Neural progenitor cell (in vitro differentiated cells): Measurements from ENCODE around the gene IL17RA. TPM values are rescaled to one million over a fixed set of nuclear protein-coding genes. Genes with fewer than 3 reads are reported as not detected.

Experiments
- DNase-seq: peaks from one replicate; pipeline ENCODE4 v3.0.0-alpha.2; 2016; ENCODE audit warnings: low spot score
- H2AFZ ChIP-seq: fragments of 200-600 bp; sonication (generic); replicated peaks from 2 replicates; pipeline ENCODE4 v1.6.1; 2016; ENCODE audit warnings: antibody characterized with exemption
- H3F3A ChIP-seq: fragments of 200-600 bp; sonication (generic); 2 replicates; pipeline ENCODE4 v1.6.1; 2016; ENCODE audit warnings: antibody characterized with exemption, low read depth
- H3K27ac ChIP-seq: fragments of 200-600 bp; sonication (generic); 2 replicates; pipeline ENCODE4 v1.5.1; 2016; ENCODE audit warnings: mild to moderate bottlenecking
- H3K27me3 ChIP-seq: fragments of 200-600 bp; sonication (generic); 2 replicates; pipeline ENCODE4 v1.6.1; 2016; ENCODE audit warnings: mild to moderate bottlenecking, moderate library complexity
- H3K36me3 ChIP-seq: fragments of 200-600 bp; sonication (generic); 2 replicates; pipeline ENCODE4 v1.5.1; 2016
- H3K4me1 ChIP-seq: fragments of 200-600 bp; sonication (generic); 2 replicates; pipeline ENCODE4 v1.6.1; 2016; ENCODE audit warnings: mixed run types
- H3K4me2 ChIP-seq: fragments of 200-600 bp; sonication (generic); 2 replicates; pipeline ENCODE4 v1.6.1; 2016
- H3K4me3 ChIP-seq: fragments of 200-600 bp; sonication (generic); 2 replicates; pipeline ENCODE4 v1.5.1; 2016
- H3K79me2 ChIP-seq: fragments of 200-600 bp; sonication (generic); 2 replicates; pipeline ENCODE4 v1.6.1; 2016; ENCODE audit warnings: low read depth
- H3K9ac ChIP-seq: fragments of 200-600 bp; sonication (generic); 2 replicates; pipeline ENCODE4 v1.6.1; 2016
- H3K9me3 ChIP-seq: fragments of 200-600 bp; sonication (generic); 2 replicates; pipeline ENCODE4 v1.5.1; 2016; ENCODE audit warnings: low read depth
- H4K20me1 ChIP-seq: fragments of 200-600 bp; sonication (generic); 2 replicates; pipeline ENCODE4 v1.6.1; 2016; ENCODE audit warnings: low read depth
- H3K27ac Mint-ChIP-seq: 3 replicates; pipeline ENCODE4 v1.8.0; 2021; ENCODE audit warnings: mixed read lengths
- H3K27me3 Mint-ChIP-seq: 2 replicates; pipeline ENCODE4 v1.8.0; 2022; ENCODE audit warnings: low read depth, mild to moderate bottlenecking, inconsistent platforms, moderate library complexity, mixed read lengths; ENCODE audit not compliant: insufficient read depth
- H3K36me3 Mint-ChIP-seq: 3 replicates; pipeline ENCODE4 v1.8.0; 2021; ENCODE audit warnings: mixed read lengths
- H3K4me1 Mint-ChIP-seq: 3 replicates; pipeline ENCODE4 v1.8.0; 2021; ENCODE audit warnings: mixed read lengths
- H3K4me3 Mint-ChIP-seq: 3 replicates; pipeline ENCODE4 v1.8.0; 2021; ENCODE audit warnings: mild to moderate bottlenecking, moderate library complexity, mixed read lengths
- H3K9me3 Mint-ChIP-seq: 3 replicates; pipeline ENCODE4 v1.8.0; 2020; ENCODE audit warnings: mixed read lengths
- EZH2 ChIP-seq: fragments of 200-600 bp; sonication (generic); IDR thresholded peaks from 2 replicates; pipeline ENCODE4 v1.6.1; 2017; ENCODE audit warnings: antibody characterized with exemption, mild to moderate bottlenecking, moderate library complexity
- EZH2phosphoT487 ChIP-seq: fragments of 200-600 bp; sonication (generic); IDR thresholded peaks from 2 replicates; pipeline ENCODE4 v1.6.1; 2017; ENCODE audit warnings: antibody characterized with exemption
- total RNA-seq: library from RNA; depleted of rRNA; stranded (reverse); fragments of >200 nt; gene quantifications from 2 replicates; pipeline ENCODE4 v1.2.3, GENCODE V29; 2015; ENCODE audit warnings: low replicate concordance
- TF ChIP-seq, protein P1 (sequence below): fragments of 200-600 bp; sonication (generic); IDR thresholded peaks from 2 replicates; pipeline ENCODE4 v1.5.1; 2017; ENCODE audit warnings: antibody characterized with exemption, mild to moderate bottlenecking

Gene IL17RA
- total RNA-seq, 1 donor from 2014 or later, result 5.2 TPM

DNA sequence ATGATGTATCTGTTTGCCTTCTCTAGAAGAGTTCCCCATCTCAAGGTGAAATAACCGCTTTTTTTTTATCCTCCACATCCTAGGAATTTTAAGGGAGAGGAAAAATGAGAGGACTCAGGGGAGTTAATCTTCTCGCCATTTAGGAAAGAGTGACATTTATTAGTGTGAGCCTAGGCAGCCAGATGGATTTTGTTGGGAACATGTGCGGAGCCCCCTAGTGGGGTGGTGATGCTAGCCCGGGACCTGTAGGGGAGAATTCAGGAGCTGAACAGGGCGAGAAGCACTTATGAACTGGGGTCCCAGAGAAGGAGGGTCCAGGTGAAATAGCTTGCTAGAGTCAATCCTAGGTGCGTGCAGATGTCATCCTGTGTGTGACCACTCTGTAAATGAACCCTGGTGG lies 10.7 kb downstream of the IL17RA start:
- Histone ChIP-seq H4K20me1 (peaks cover 3% of the 10 kb centered on the region), H3K36me3 (no peaks in the 10 kb centered on the region), H3K27me3 (no peaks in the 10 kb centered on the region), H3K79me2 (no peaks in the 10 kb centered on the region), H3K9ac (no peak overlapping the region), H3F3A (no peaks in the 10 kb centered on the region), H3K4me1 (no peaks in the 10 kb centered on the region), H3K9me3 (no peaks in the 10 kb centered on the region), H3K4me3 (no peak overlapping the region), H3K4me2 (no peak overlapping the region), H3K27ac (no peak overlapping the region), H2AFZ (no peak overlapping the region)
- Mint-ChIP-seq H3K9me3 (no peaks in the 10 kb centered on the region), H3K4me3 (no peak overlapping the region), H3K27ac (no peak overlapping the region), H3K36me3 (no peaks in the 10 kb centered on the region), H3K4me1 (no peaks in the 10 kb centered on the region), H3K27me3 (peaks cover 9% of the 10 kb centered on the region)
- TF ChIP-seq EZH2, result no peak
- TF ChIP-seq, protein P1, sequence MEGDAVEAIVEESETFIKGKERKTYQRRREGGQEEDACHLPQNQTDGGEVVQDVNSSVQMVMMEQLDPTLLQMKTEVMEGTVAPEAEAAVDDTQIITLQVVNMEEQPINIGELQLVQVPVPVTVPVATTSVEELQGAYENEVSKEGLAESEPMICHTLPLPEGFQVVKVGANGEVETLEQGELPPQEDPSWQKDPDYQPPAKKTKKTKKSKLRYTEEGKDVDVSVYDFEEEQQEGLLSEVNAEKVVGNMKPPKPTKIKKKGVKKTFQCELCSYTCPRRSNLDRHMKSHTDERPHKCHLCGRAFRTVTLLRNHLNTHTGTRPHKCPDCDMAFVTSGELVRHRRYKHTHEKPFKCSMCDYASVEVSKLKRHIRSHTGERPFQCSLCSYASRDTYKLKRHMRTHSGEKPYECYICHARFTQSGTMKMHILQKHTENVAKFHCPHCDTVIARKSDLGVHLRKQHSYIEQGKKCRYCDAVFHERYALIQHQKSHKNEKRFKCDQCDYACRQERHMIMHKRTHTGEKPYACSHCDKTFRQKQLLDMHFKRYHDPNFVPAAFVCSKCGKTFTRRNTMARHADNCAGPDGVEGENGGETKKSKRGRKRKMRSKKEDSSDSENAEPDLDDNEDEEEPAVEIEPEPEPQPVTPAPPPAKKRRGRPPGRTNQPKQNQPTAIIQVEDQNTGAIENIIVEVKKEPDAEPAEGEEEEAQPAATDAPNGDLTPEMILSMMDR, result peak; percentile 61
- peak; percentile 45 for DNase-seq

DNA sequence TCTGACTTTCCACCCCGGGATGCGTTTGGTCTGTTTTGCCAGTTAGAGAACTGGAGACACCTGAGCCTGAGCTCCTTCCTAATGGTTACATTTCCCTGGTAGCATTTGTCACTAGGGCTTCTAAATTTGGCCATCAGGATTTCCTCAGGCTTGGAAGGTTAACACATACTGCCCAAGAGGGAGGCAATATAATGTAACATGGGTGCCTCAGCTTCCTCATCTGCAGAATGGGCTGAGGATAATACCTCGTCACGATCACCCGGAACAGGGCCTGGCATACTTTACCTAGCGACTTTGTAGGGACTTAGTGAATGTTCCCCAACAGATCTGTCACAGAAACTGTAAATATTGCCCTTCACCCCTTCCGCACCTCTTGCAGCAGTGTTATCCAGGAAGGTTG lies 11.3 kb downstream of the IL17RA start:
- Histone ChIP-seq H3K4me3 (no peak overlapping the region), H3K9me3 (no peaks in the 10 kb centered on the region), H2AFZ (no peak overlapping the region), H3K9ac (no peak overlapping the region), H3K4me2 (no peak overlapping the region), H4K20me1 (peaks cover 3% of the 10 kb centered on the region), H3F3A (no peaks in the 10 kb centered on the region), H3K27me3 (no peaks in the 10 kb centered on the region), H3K27ac (no peak overlapping the region), H3K4me1 (no peaks in the 10 kb centered on the region), H3K36me3 (no peaks in the 10 kb centered on the region), H3K79me2 (no peaks in the 10 kb centered on the region)
- TF ChIP-seq, protein P1, result no peak
- TF ChIP-seq EZH2 (no peak), EZH2phosphoT487 (no peak)
- no peak for DNase-seq
- no peak overlapping the region for H3K27ac Mint-ChIP-seq
- no peaks in the 10 kb centered on the region for H3K36me3 Mint-ChIP-seq
- H3K4me3 Mint-ChIP-seq, result no peak overlapping the region
- no peaks in the 10 kb centered on the region for H3K4me1 Mint-ChIP-seq
- H3K27me3 Mint-ChIP-seq, result peaks cover 12% of the 10 kb centered on the region
- H3K9me3 Mint-ChIP-seq, result no peaks in the 10 kb centered on the region

DNA sequence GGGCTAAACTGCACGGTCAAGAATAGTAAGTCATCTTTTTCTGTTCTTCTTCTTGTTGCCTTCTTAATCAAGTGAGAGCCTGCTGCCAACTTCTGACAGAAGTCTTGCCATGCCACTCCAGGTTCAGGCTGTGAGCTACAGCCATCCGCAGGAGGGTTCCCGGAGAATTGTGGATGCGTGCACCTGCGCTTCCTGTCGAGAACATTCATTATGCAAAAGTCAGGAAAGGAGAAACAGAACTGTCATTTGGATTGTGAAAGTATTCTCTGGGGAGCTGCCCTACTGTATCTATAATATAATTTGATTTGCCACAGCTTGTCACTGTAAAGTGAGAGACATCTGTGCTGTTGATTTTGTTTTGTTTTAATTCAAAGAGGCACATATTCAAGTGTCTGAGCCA lies 12.3 kb downstream of the IL17RA start:
- no peak overlapping the region for H3K27ac ChIP-seq
- no peak overlapping the region for H3K4me3 ChIP-seq
- no peak for TF ChIP-seq EZH2phosphoT487
- no peak for TF ChIP-seq EZH2
- TF ChIP-seq, protein P1, result no peak
- H3K79me2 ChIP-seq, result no peaks in the 10 kb centered on the region
- DNase-seq, result no peak
- no peaks in the 10 kb centered on the region for H3K27me3 ChIP-seq
- H3K9me3 ChIP-seq, result no peaks in the 10 kb centered on the region
- Mint-ChIP-seq H3K27me3 (peaks cover 14% of the 10 kb centered on the region), H3K4me3 (no peak overlapping the region), H3K36me3 (no peaks in the 10 kb centered on the region), H3K27ac (no peak overlapping the region), H3K9me3 (no peaks in the 10 kb centered on the region), H3K4me1 (no peaks in the 10 kb centered on the region)
- H4K20me1 ChIP-seq, result peaks cover 3% of the 10 kb centered on the region
- H3K36me3 ChIP-seq, result no peaks in the 10 kb centered on the region
- no peaks in the 10 kb centered on the region for H3K4me1 ChIP-seq
- H2AFZ ChIP-seq, result no peak overlapping the region
- H3F3A ChIP-seq, result no peaks in the 10 kb centered on the region
- no peak overlapping the region for H3K4me2 ChIP-seq
- no peak overlapping the region for H3K9ac ChIP-seq
